Neural cell (in vitro differentiated cells): ENCODE data around the gene MALAT1. TPM values are rescaled to one million over a fixed set of nuclear protein-coding genes. Genes with fewer than 3 reads are reported as not detected.
A peak's percentile ranks its signal among the peaks of the same experiment; 100 is the strongest.

Source experiments
- H2AFZ ChIP-seq: fragments of 200-600, 300-800 bp; sonication (generic), shearing (Covaris generic); 2 replicates; pipeline ENCODE4 v1.6.0; 2014; ENCODE audit warnings: low read depth, mild to moderate bottlenecking, antibody characterized with exemption, low read length, moderate library complexity
- H3F3A ChIP-seq: fragments of 200-600 bp; shearing (Covaris generic); 2 replicates; pipeline ENCODE4 v1.6.1; 2016; ENCODE audit warnings: mild to moderate bottlenecking, moderate library complexity, mixed read lengths, antibody characterized with exemption, low read length; ENCODE audit not compliant: insufficient read depth, poor library complexity, severe bottlenecking
- H3K27ac ChIP-seq: fragments of 200-600, 300-800 bp; sonication (generic), shearing (Covaris generic); 2 replicates; pipeline ENCODE4 v1.5.1; 2014; ENCODE audit warnings: mild to moderate bottlenecking, low read length, moderate library complexity
- H3K27me3 ChIP-seq: fragments of 300-800, 200-600 bp; sonication (generic), shearing (Covaris generic); 2 replicates; pipeline ENCODE4 v1.6.0; 2014; ENCODE audit warnings: mild to moderate bottlenecking, low read depth, low read length, moderate library complexity; ENCODE audit not compliant: insufficient read depth
- H3K36me3 ChIP-seq: fragments of 300-800, 200-600 bp; sonication (generic), shearing (Covaris generic); 2 replicates; pipeline ENCODE4 v1.5.1; 2014; ENCODE audit warnings: mild to moderate bottlenecking, antibody characterized with exemption, low read length, moderate library complexity; ENCODE audit not compliant: insufficient read depth
- H3K4me2 ChIP-seq: fragments of 300-800, 200-600 bp; sonication (generic), shearing (Covaris generic); 2 replicates; pipeline ENCODE4 v1.6.0; 2014; ENCODE audit warnings: mild to moderate bottlenecking, low read length
- H3K4me3 ChIP-seq: fragments of 300-800, 200-600 bp; sonication (generic), shearing (Covaris generic); 2 replicates; pipeline ENCODE4 v1.5.1; 2014; ENCODE audit warnings: mild to moderate bottlenecking, low read length, moderate library complexity
- H3K79me2 ChIP-seq: fragments of 200-600 bp; shearing (Covaris generic); replicated peaks from 2 replicates; pipeline ENCODE4 v1.6.0; 2014; ENCODE audit warnings: mild to moderate bottlenecking, low read length, moderate library complexity; ENCODE audit not compliant: insufficient read depth
- H3K9ac ChIP-seq: fragments of 300-800, 200-600 bp; sonication (generic), shearing (Covaris generic); 2 replicates; pipeline ENCODE4 v1.6.1; 2016; ENCODE audit warnings: mild to moderate bottlenecking, low read length, mixed read lengths
- H3K9me2 ChIP-seq: fragments of 200-600 bp; shearing (Covaris generic); 2 replicates; pipeline ENCODE4 v1.6.1; 2016; ENCODE audit warnings: mild to moderate bottlenecking, low read length, mixed read lengths; ENCODE audit not compliant: insufficient read depth
- H3K9me3 ChIP-seq: fragments of 200-600, 300-800 bp; sonication (generic), shearing (Covaris generic); 2 replicates; pipeline ENCODE4 v1.6.1; 2016; ENCODE audit warnings: mild to moderate bottlenecking, mixed run types, low read length, moderate library complexity, mixed read lengths
- H4K20me1 ChIP-seq: fragments of 200-600 bp; shearing (Covaris generic); 2 replicates; pipeline ENCODE4 v1.6.1; 2016; ENCODE audit warnings: mild to moderate bottlenecking, mixed run types; ENCODE audit not compliant: insufficient read depth
- EP300 ChIP-seq: fragments of 450-650 bp; conservative IDR thresholded peaks from 2 replicates; pipeline ENCODE4 v1.6.1; 2014; ENCODE audit warnings: antibody characterized with exemption, mild to moderate bottlenecking, moderate library complexity; ENCODE audit not compliant: poor library complexity, severe bottlenecking
- EZH2 ChIP-seq: fragments of 200-600, 300-800 bp; shearing (Covaris generic), sonication (generic); IDR thresholded peaks from 2 replicates; pipeline ENCODE4 v1.6.1; 2014; ENCODE audit warnings: antibody characterized with exemption, low read length, borderline replicate concordance, mild to moderate bottlenecking; ENCODE audit not compliant: insufficient read depth, poor library complexity, severe bottlenecking
- MXI1 ChIP-seq: fragments of 450-650 bp; conservative IDR thresholded peaks from 2 replicates; pipeline ENCODE4 v1.6.1; 2014; ENCODE audit warnings: antibody characterized with exemption, mild to moderate bottlenecking; ENCODE audit not compliant: poor library complexity, severe bottlenecking
- POLR2AphosphoS5 ChIP-seq: IDR thresholded peaks from 2 replicates; pipeline ENCODE4 v1.6.1; 2012
- REST ChIP-seq: IDR thresholded peaks from 2 replicates; pipeline ENCODE4 v1.6.1; 2012; ENCODE audit warnings: borderline replicate concordance
- TAF1 ChIP-seq: IDR thresholded peaks from 2 replicates; pipeline ENCODE4 v1.6.1; 2012; ENCODE audit warnings: low read depth
- polyA plus RNA-seq: library from polyadenylated mRNA; depleted of rRNA; stranded (reverse); fragments of >200 nt; gene quantifications from 2 replicates; pipeline ENCODE4 v1.2.3, GENCODE V29; 2014

MALAT1 gene
- polyA plus RNA-seq, 1 donor from 2014 or later, result 1,383 TPM

- Histone ChIP-seq H3K27ac (peak overlapping the region; percentile 100), H3K9me3 (no peaks in the 10 kb centered on the region), H3K36me3 (peaks cover 57% of the 10 kb centered on the region), H4K20me1 (peaks cover 91% of the 10 kb centered on the region), H3K27me3 (no peaks in the 10 kb centered on the region), H3K4me2 (peak overlapping the region; percentile 87), H2AFZ (no peak overlapping the region), H3F3A (peaks cover 23% of the 10 kb centered on the region), H3K9me2 (no peaks in the 10 kb centered on the region), H3K4me3 (peak overlapping the region; percentile 78), H3K79me2 (peaks cover 99% of the 10 kb centered on the region), H3K9ac (peak overlapping the region; percentile 99)
- TF ChIP-seq POLR2AphosphoS5 (peak; percentile 66), EP300 (no peak), REST (peak; percentile 66), TAF1 (peak; percentile 49)
Observed at GRCh38 chr11:65503949-65504673, 5.3 kb downstream of the MALAT1 start.

- Histone ChIP-seq H2AFZ (no peak overlapping the region), H3K9me3 (no peaks in the 10 kb centered on the region), H3K27ac (peak overlapping the region; percentile 100), H4K20me1 (peaks cover 95% of the 10 kb centered on the region), H3K4me3 (peak overlapping the region; percentile 78), H3K27me3 (no peaks in the 10 kb centered on the region), H3K9me2 (no peaks in the 10 kb centered on the region), H3K4me2 (peak overlapping the region; percentile 87), H3K9ac (peak overlapping the region; percentile 99), H3K36me3 (peaks cover 57% of the 10 kb centered on the region), H3F3A (peaks cover 23% of the 10 kb centered on the region), H3K79me2 (peaks cover 99% of the 10 kb centered on the region)
- TF ChIP-seq REST (peak; percentile 8), MXI1 (no peak), EZH2 (no peak), POLR2AphosphoS5 (peak; percentile 17)
Observed at GRCh38 chr11:65504674-65505465, 6.0 kb downstream of the MALAT1 start.
